ENCODE results near the gene MRPS18C.
"Not testable (repeated sequence)": the region's sequence is repeated elsewhere in the genome, so short reads cannot be mapped to it uniquely, and the experiment has no call there.

Gene MRPS18C

GRCh38 chr4:83455281-83456183 is at the start of gene MRPS18C, which contains the start of gene HELQ:
Gene MRPS18C, plus strand, starts transcription at chr4:83456058. Its CDS starts 20 bp downstream, at chr4:83456078.
Gene HELQ, minus strand, starts transcription at chr4:83455823. Its CDS starts 130 bp downstream, at chr4:83455693.
- peak; percentile 98 for DNase-seq

- no peak for DNase-seq
Measured at GRCh38 chr4:83408908-83409307, 47.0 kb upstream of the MRPS18C start.

- no peak for DNase-seq
Measured at GRCh38 chr4:83413676-83414075, 42.2 kb upstream of the MRPS18C start.

- no peak for DNase-seq
Measured at GRCh38 chr4:83417566-83417965, 38.3 kb upstream of the MRPS18C start.

GRCh38 chr4:83418211-83418610 is 37.6 kb upstream of the MRPS18C start:
- DNase-seq, result no peak

GRCh38 chr4:83431200-83431599 is 24.7 kb upstream of the MRPS18C start:
- DNase-seq, result no peak

GRCh38 chr4:83436680-83437079 is 19.2 kb upstream of the MRPS18C start:
- no peak for DNase-seq

GRCh38 chr4:83438719-83439118 is 17.1 kb upstream of the MRPS18C start:
- DNase-seq, result no peak

GRCh38 chr4:83440148-83440814 is 15.6 kb upstream of the MRPS18C start:
- no peak for DNase-seq

- DNase-seq, result no peak
Measured at GRCh38 chr4:83440899-83441298, 15.0 kb upstream of the MRPS18C start.

GRCh38 chr4:83449009-83449408 is 6.8 kb upstream of the MRPS18C start:
- DNase-seq, result no peak

- no peak for DNase-seq
Measured at GRCh38 chr4:83454686-83455085, 1.2 kb upstream of the MRPS18C start.

- no peak for DNase-seq
Measured at GRCh38 chr4:83456184-83456501, 285 bp downstream of the MRPS18C start.

- DNase-seq, result no peak
Measured at GRCh38 chr4:83473423-83473822, 17.6 kb downstream of the MRPS18C start.

GRCh38 chr4:83473966-83474365 is 18.1 kb downstream of the MRPS18C start:
- no peak for DNase-seq

GRCh38 chr4:83484500-83485461 is 28.9 kb downstream of the MRPS18C start, which contains the start of gene ABRAXAS1:
Gene ABRAXAS1, minus strand, starts transcription at chr4:83485100. Its CDS starts 28 bp downstream, at chr4:83485072.
- peak; percentile 95 for DNase-seq

- no peak for DNase-seq
Measured at GRCh38 chr4:83486457-83487129, 30.7 kb downstream of the MRPS18C start.

- no peak for DNase-seq
Measured at GRCh38 chr4:83489711-83490326, 34.0 kb downstream of the MRPS18C start.

- DNase-seq, result peak; percentile 33
Measured at GRCh38 chr4:83490876-83491450, 35.1 kb downstream of the MRPS18C start.

GRCh38 chr4:83496085-83496917 is 40.4 kb downstream of the MRPS18C start:
- not testable (repeated sequence) for DNase-seq

Measured in activated CD4-positive, alpha-beta T cell treated with anti-CD3 and anti-CD28 coated beads, Interleukin-2, Interleukin-6, amounts not matched to agents 100 ng/mL and 50 ng/mL, durations not matched to agents 16 hours and 8 hours (primary cell).